ENCODE measurements around the gene APOA5.
A peak's percentile ranks its signal among the peaks of the same experiment; 100 is the strongest.

Gene APOA5

DNA sequence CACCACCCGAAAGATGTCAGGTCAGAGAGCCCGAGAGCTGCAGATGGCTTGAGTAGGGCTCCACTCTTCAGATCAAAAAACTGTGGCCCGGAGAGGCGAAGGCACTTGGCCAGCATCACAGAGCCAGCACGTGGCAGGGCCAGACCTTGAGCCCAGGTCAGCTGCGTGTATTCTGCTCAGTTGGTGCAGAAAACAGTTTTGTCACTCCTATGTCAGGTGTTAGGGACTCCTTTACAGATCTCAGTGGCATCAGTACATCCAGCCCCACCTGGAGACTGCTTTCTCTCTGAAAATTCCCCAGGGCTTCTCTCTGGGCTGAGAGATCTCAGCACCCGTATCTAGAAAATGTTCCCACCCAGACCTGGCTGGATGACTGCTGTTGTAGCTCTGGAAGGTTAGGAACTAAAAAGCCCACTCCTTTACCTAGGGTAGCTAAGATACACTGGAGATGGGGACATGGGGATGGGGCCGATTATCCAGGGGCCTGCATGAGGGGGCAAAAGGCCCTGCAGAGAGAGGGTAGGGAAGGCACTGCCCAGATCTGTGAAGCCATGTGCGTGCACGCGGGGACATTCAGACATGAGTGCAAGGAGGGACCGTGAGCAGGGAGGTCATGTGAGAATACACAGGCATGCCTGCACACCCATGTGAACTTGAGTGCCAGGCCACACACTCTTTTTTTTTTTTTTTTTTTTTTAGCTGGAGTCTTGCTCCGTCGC is 42.3 kb upstream of the APOA5 start:
- Histone ChIP-seq H3K79me1 (ENCODE audit: low read depth, low read length) (no peaks in the 10 kb centered on the region), H3K4me1 (ENCODE audit: control insufficient read depth in 2 of 2, insufficient read depth in 1 of 2, low read depth in 1 of 2, low read length in 2 of 2) (peaks cover 14 to 24% of the 10 kb centered on the region in 2 donors), H3K4ac (ENCODE audit: low read length) (no peak overlapping the region), H3K27ac (replicated peaks; ENCODE audit: low read length) (no peak overlapping the region), H2AFZ (ENCODE audit: low read length) (no peak overlapping the region), H4K91ac (ENCODE audit: low read depth, low read length, poor library complexity) (no peak overlapping the region), H3K9ac (ENCODE audit: low read depth, low read length, poor library complexity) (no peak overlapping the region), H2AK5ac (ENCODE audit: low read depth, low read length) (no peak overlapping the region), H3K14ac (ENCODE audit: low read length) (peak overlapping the region; percentile 14), H2BK5ac (ENCODE audit: low read length) (no peak overlapping the region), H2BK12ac (ENCODE audit: low read length) (no peak overlapping the region), H3K27me3 (ENCODE audit: control insufficient read depth in 3 of 3, insufficient read depth in 3 of 3, low read depth in 1 of 3, low read length in 3 of 3) (peaks cover 0 to 10% (median 0%) of the 10 kb centered on the region in 3 experiments), H3K4me3 (ENCODE audit: low read length in 2 of 2) (no peak overlapping the region), H3K36me3 (replicated peaks in 1 of 2; ENCODE audit: control insufficient read depth in 2 of 2, insufficient read depth in 2 of 2, low read length in 2 of 2) (no peaks in the 10 kb centered on the region), H2BK120ac (ENCODE audit: low read depth, low read length) (no peak overlapping the region), H3K18ac (ENCODE audit: low read length) (no peak overlapping the region), H4K8ac (ENCODE audit: low read depth, low read length) (no peak overlapping the region), H3K9me3 (replicated peaks in 1 of 2; ENCODE audit: control insufficient read depth in 2 of 2, insufficient read depth in 1 of 2, low read depth in 1 of 2, low read length in 2 of 2) (no peaks in the 10 kb centered on the region), H3K23ac (ENCODE audit: low read depth, low read length, poor library complexity) (no peak overlapping the region), H2BK15ac (ENCODE audit: low read length) (no peak overlapping the region), H3K4me2 (ENCODE audit: insufficient read depth, low read length, poor library complexity, severe bottlenecking) (no peak overlapping the region)
- WGBS, 2 donors (ENCODE audit: extremely low coverage in 2 of 2, insufficient read length in 2 of 2, insufficient replicate concordance in 1 of 2), result no CpG with 5 or more reads among the region's 14 CpGs
- DNase-seq (ENCODE audit: low spot score), result no peak

DNA sequence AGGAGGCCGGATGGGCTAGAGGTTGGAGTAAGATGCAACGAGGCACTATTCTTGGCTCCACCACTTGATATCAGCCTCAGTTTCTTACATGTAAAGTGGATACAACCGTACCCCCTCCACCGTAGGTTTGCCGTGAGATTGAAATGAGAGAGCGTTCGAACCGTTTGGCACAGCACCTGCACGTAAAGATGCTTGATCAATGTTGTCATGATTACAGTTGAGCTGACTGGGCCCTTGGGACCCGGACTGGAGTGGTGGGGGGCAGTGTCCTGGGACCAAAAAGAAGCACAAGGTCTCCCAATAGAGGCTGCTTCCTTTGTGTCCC is 41.8 kb upstream of the APOA5 start:
- no peak overlapping the region for H2BK12ac ChIP-seq (ENCODE audit: low read length)
- H3K79me1 ChIP-seq (ENCODE audit: low read depth, low read length), result no peaks in the 10 kb centered on the region
- no peak overlapping the region for H2AK5ac ChIP-seq (ENCODE audit: low read depth, low read length)
- H3K4me3 ChIP-seq (ENCODE audit: low read length in 2 of 2), result no peak overlapping the region
- no CpG with 5 or more reads among the region's 10 CpGs for WGBS, 2 donors (ENCODE audit: extremely low coverage in 2 of 2, insufficient read length in 2 of 2, insufficient replicate concordance in 1 of 2)
- H3K4ac ChIP-seq (ENCODE audit: low read length), result no peak overlapping the region
- no peak overlapping the region for H2AFZ ChIP-seq (ENCODE audit: low read length)
- H2BK5ac ChIP-seq (ENCODE audit: low read length), result no peak overlapping the region
- H3K9me3 ChIP-seq (replicated peaks in 1 of 2; ENCODE audit: control insufficient read depth in 2 of 2, insufficient read depth in 1 of 2, low read depth in 1 of 2, low read length in 2 of 2), result no peaks in the 10 kb centered on the region
- no peak overlapping the region for H4K91ac ChIP-seq (ENCODE audit: low read depth, low read length, poor library complexity)
- no peak overlapping the region for H4K8ac ChIP-seq (ENCODE audit: low read depth, low read length)
- no peak overlapping the region for H3K27ac ChIP-seq (replicated peaks; ENCODE audit: low read length)
- peak overlapping the region; percentile 9 for H3K23ac ChIP-seq (ENCODE audit: low read depth, low read length, poor library complexity)
- H3K4me1 ChIP-seq (ENCODE audit: control insufficient read depth in 2 of 2, insufficient read depth in 1 of 2, low read depth in 1 of 2, low read length in 2 of 2), result peaks cover 14 to 24% of the 10 kb centered on the region in 2 donors
- no peak overlapping the region for H2BK15ac ChIP-seq (ENCODE audit: low read length)
- no peak for DNase-seq (ENCODE audit: low spot score)
- no peak overlapping the region for H3K18ac ChIP-seq (ENCODE audit: low read length)
- H3K27me3 ChIP-seq (ENCODE audit: control insufficient read depth in 3 of 3, insufficient read depth in 3 of 3, low read depth in 1 of 3, low read length in 3 of 3), result peaks cover 0 to 10% (median 0%) of the 10 kb centered on the region in 3 experiments
- no peaks in the 10 kb centered on the region for H3K36me3 ChIP-seq (replicated peaks in 1 of 2; ENCODE audit: control insufficient read depth in 2 of 2, insufficient read depth in 2 of 2, low read length in 2 of 2)
- H3K14ac ChIP-seq (ENCODE audit: low read length), result no peak overlapping the region
- no peak overlapping the region for H3K9ac ChIP-seq (ENCODE audit: low read depth, low read length, poor library complexity)
- H2BK120ac ChIP-seq (ENCODE audit: low read depth, low read length), result no peak overlapping the region
- no peak overlapping the region for H3K4me2 ChIP-seq (ENCODE audit: insufficient read depth, low read length, poor library complexity, severe bottlenecking)

DNA sequence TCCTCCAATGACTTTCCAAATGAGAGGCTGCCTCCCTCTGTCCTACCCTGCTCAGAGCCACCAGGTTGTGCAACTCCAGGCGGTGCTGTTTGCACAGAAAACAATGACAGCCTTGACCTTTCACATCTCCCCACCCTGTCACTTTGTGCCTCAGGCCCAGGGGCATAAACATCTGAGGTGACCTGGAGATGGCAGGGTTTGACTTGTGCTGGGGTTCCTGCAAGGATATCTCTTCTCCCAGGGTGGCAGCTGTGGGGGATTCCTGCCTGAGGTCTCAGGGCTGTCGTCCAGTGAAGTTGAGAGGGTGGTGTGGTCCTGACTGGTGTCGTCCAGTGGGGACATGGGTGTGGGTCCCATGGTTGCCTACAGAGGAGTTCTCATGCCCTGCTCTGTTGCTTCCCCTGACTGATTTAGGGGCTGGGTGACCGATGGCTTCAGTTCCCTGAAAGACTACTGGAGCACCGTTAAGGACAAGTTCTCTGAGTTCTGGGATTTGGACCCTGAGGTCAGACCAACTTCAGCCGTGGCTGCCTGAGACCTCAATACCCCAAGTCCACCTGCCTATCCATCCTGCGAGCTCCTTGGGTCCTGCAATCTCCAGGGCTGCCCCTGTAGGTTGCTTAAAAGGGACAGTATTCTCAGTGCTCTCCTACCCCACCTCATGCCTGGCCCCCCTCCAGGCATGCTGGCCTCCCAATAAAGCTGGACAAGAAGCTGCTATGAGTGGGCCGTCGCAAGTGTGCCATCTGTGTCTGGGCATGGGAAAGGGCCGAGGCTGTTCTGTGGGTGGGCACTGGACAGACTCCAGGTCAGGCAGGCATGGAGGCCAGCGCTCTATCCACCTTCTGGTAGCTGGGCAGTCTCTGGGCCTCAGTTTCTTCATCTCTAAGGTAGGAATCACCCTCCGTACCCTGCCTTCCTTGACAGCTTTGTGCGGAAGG is 40.9 kb upstream of the APOA5 start:
- no peaks in the 10 kb centered on the region for H3K9me3 ChIP-seq (replicated peaks in 1 of 2; ENCODE audit: control insufficient read depth in 2 of 2, insufficient read depth in 1 of 2, low read depth in 1 of 2, low read length in 2 of 2)
- no peak overlapping the region for H2BK120ac ChIP-seq (ENCODE audit: low read depth, low read length)
- no peak for DNase-seq (ENCODE audit: low spot score)
- H2BK12ac ChIP-seq (ENCODE audit: low read length), result peak overlapping the region; percentile 19
- no peak overlapping the region for H3K9ac ChIP-seq (ENCODE audit: low read depth, low read length, poor library complexity)
- no peak overlapping the region for H4K8ac ChIP-seq (ENCODE audit: low read depth, low read length)
- H2BK5ac ChIP-seq (ENCODE audit: low read length), result no peak overlapping the region
- no peak overlapping the region for H3K4me3 ChIP-seq (ENCODE audit: low read length in 2 of 2)
- H3K14ac ChIP-seq (ENCODE audit: low read length), result peak overlapping the region; percentile 31
- peak overlapping the region; percentile 16 for H3K18ac ChIP-seq (ENCODE audit: low read length)
- WGBS, 2 donors (ENCODE audit: extremely low coverage in 2 of 2, insufficient read length in 2 of 2, insufficient replicate concordance in 1 of 2), result no CpG with 5 or more reads among the region's 13 CpGs
- no peak overlapping the region for H2AFZ ChIP-seq (ENCODE audit: low read length)
- H3K4me2 ChIP-seq (ENCODE audit: insufficient read depth, low read length, poor library complexity, severe bottlenecking), result peak overlapping the region; percentile 4
- peak overlapping the region; percentile 15 for H2BK15ac ChIP-seq (ENCODE audit: low read length)
- H3K79me1 ChIP-seq (ENCODE audit: low read depth, low read length), result no peaks in the 10 kb centered on the region
- H3K4ac ChIP-seq (ENCODE audit: low read length), result no peak overlapping the region
- H3K27ac ChIP-seq (replicated peaks; ENCODE audit: low read length), result no peak overlapping the region
- H3K27me3 ChIP-seq (ENCODE audit: control insufficient read depth in 3 of 3, insufficient read depth in 3 of 3, low read depth in 1 of 3, low read length in 3 of 3), result peaks cover 0 to 10% (median 0%) of the 10 kb centered on the region in 3 experiments
- no peaks in the 10 kb centered on the region for H3K36me3 ChIP-seq (replicated peaks in 1 of 2; ENCODE audit: control insufficient read depth in 2 of 2, insufficient read depth in 2 of 2, low read length in 2 of 2)
- H4K91ac ChIP-seq (ENCODE audit: low read depth, low read length, poor library complexity), result no peak overlapping the region
- H3K23ac ChIP-seq (ENCODE audit: low read depth, low read length, poor library complexity), result no peak overlapping the region
- peaks cover 10 to 18% of the 10 kb centered on the region in 2 donors for H3K4me1 ChIP-seq (ENCODE audit: control insufficient read depth in 2 of 2, insufficient read depth in 1 of 2, low read depth in 1 of 2, low read length in 2 of 2)
- peak overlapping the region; percentile 66 for H2AK5ac ChIP-seq (ENCODE audit: low read depth, low read length)

DNA sequence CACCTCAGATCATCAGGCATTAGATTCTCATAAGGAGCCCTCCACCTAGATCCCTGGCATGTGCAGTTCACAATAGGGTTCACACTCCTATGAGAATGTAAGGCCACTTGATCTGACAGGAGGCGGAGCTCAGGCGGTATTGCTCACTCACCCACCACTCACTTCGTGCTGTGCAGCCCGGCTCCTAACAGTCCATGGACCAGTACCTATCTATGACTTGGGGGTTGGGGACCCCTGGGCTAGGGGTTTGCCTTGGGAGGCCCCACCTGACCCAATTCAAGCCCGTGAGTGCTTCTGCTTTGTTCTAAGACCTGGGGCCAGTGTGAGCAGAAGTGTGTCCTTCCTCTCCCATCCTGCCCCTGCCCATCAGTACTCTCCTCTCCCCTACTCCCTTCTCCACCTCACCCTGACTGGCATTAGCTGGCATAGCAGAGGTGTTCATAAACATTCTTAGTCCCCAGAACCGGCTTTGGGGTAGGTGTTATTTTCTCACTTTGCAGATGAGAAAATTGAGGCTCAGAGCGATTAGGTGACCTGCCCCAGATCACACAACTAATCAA is 40.2 kb upstream of the APOA5 start:
- Histone ChIP-seq H3K36me3 (replicated peaks in 1 of 2; ENCODE audit: control insufficient read depth in 2 of 2, insufficient read depth in 2 of 2, low read length in 2 of 2) (no peaks in the 10 kb centered on the region), H3K4me1 (ENCODE audit: control insufficient read depth in 2 of 2, insufficient read depth in 1 of 2, low read depth in 1 of 2, low read length in 2 of 2) (peaks cover 5 to 12% of the 10 kb centered on the region in 2 donors), H3K9me3 (replicated peaks in 1 of 2; ENCODE audit: control insufficient read depth in 2 of 2, insufficient read depth in 1 of 2, low read depth in 1 of 2, low read length in 2 of 2) (no peaks in the 10 kb centered on the region), H3K4ac (ENCODE audit: low read length) (no peak overlapping the region), H3K18ac (ENCODE audit: low read length) (no peak overlapping the region), H3K9ac (ENCODE audit: low read depth, low read length, poor library complexity) (no peak overlapping the region), H2BK5ac (ENCODE audit: low read length) (no peak overlapping the region), H3K4me3 (ENCODE audit: low read length in 2 of 2) (no peak overlapping the region), H2AFZ (ENCODE audit: low read length) (no peak overlapping the region), H2BK120ac (ENCODE audit: low read depth, low read length) (no peak overlapping the region), H2AK5ac (ENCODE audit: low read depth, low read length) (no peak overlapping the region), H2BK15ac (ENCODE audit: low read length) (no peak overlapping the region), H4K91ac (ENCODE audit: low read depth, low read length, poor library complexity) (no peak overlapping the region), H3K4me2 (ENCODE audit: insufficient read depth, low read length, poor library complexity, severe bottlenecking) (no peak overlapping the region), H3K23ac (ENCODE audit: low read depth, low read length, poor library complexity) (no peak overlapping the region), H2BK12ac (ENCODE audit: low read length) (no peak overlapping the region), H3K27me3 (ENCODE audit: control insufficient read depth in 3 of 3, insufficient read depth in 3 of 3, low read depth in 1 of 3, low read length in 3 of 3) (peaks cover 0 to 10% (median 0%) of the 10 kb centered on the region in 3 experiments), H3K27ac (replicated peaks; ENCODE audit: low read length) (no peak overlapping the region), H4K8ac (ENCODE audit: low read depth, low read length) (no peak overlapping the region), H3K14ac (ENCODE audit: low read length) (no peak overlapping the region), H3K79me1 (ENCODE audit: low read depth, low read length) (no peaks in the 10 kb centered on the region)
- no CpG with 5 or more reads among the region's 7 CpGs for WGBS, 2 donors (ENCODE audit: extremely low coverage in 2 of 2, insufficient read length in 2 of 2, insufficient replicate concordance in 1 of 2)
- DNase-seq (ENCODE audit: low spot score), result no peak
